GM12892 (cell line): ENCODE data around the gene GP9.

Source experiments
- DNase-seq: peaks from one replicate; pipeline ENCODE4 v3.0.0; 2011; ENCODE audit not compliant: insufficient read length
- FAIRE-seq: peaks from 2 replicates; lab custom pipeline; 2011; peaks lifted over from hg19 to GRCh38; lab: Jason Lieb, UNC
- POLR2A ChIP-seq: IDR thresholded peaks from 2 replicates; pipeline ENCODE4 v1.6.1; 2011; ENCODE audit warnings: low read depth, low read length, control low read depth
- POLR2AphosphoS5 ChIP-seq: IDR thresholded peaks from 2 replicates; pipeline ENCODE4 v1.6.1; 2011; ENCODE audit warnings: low read depth, low read length, control low read depth
- TAF1 ChIP-seq: IDR thresholded peaks from 2 replicates; pipeline ENCODE4 v1.6.1; 2011; ENCODE audit warnings: low read depth, mild to moderate bottlenecking, control low read depth, low read length, borderline replicate concordance

Gene GP9

DNA sequence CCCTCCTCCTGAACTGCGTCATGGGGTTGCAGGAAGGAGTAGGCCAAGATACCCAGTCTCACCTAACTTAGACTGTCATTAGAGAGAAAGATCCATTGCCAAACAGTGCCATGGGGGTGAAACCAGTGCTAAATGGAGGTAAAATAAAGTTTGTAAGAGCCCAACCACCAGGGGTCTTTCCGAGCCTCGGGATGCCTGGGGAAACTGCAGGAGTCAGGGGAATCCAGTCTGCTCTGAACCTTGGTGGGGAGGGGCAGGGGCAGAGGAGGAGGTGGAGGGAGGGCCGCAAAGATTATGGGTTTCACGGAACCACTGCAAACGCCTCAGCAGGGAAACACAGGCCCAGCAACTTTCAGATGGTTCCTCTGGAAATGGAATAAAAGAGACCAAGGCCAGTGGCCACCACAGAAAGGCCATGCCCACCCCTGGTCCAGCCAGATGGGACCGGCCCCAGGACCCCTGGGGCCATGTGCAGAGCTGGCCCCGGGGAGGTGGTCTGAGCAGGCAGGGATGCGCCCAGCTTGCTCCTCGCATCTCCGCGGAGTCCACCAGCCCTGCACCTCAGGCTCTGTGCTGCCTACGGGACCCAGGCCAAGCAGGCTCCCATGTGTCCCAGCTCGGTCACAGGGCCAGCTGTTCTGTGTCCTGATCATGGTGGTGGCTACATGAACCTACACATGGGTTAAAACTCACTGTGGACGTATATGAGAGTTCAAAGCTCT lies 19.8 kb upstream of the GP9 start:
- TF ChIP-seq TAF1 (no peak), POLR2AphosphoS5 (no peak), POLR2A (no peak)
- no peak for DNase-seq
- FAIRE-seq = no peak

DNA sequence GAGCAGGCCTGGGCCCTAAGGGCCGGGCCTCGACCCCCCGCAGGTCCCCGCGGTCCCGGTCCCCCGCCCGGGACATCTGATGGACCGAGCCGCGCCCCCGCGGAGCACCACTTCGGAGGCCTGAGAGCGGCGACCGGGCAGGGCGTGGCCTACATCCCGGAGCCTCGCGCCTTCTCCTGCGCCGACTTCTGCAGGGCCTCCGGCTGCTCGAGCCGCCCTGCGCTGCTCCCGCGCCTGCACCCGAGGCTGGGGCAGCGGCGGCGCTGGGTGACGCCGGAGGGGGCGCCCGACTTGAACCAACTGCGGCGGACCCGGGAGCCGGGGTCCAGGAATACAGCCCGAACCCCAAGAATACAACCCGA lies 14.9 kb upstream of the GP9 start:
- FAIRE-seq = no peak
- DNase-seq = peak; percentile 41
- TF ChIP-seq POLR2A (no peak), TAF1 (no peak), POLR2AphosphoS5 (no peak)

- FAIRE-seq (no peak), DNase-seq (no peak)
- TF ChIP-seq POLR2AphosphoS5 (no peak), POLR2A (no peak), TAF1 (no peak)
Measured at GRCh38 chr3:129046037-129046731, 14.4 kb upstream of the GP9 start.

GRCh38 chr3:129046732-129047552 lies 13.6 kb upstream of the GP9 start:
- DNase-seq (no peak), FAIRE-seq (no peak)
- TF ChIP-seq POLR2AphosphoS5 = no peak
- TF ChIP-seq POLR2A = no peak
- no peak for TF ChIP-seq TAF1

GRCh38 chr3:129047553-129047839 lies 13.1 kb upstream of the GP9 start:
- TF ChIP-seq TAF1 (no peak), POLR2A (no peak), POLR2AphosphoS5 (no peak)
- DNase-seq = no peak
- no peak for FAIRE-seq

DNA sequence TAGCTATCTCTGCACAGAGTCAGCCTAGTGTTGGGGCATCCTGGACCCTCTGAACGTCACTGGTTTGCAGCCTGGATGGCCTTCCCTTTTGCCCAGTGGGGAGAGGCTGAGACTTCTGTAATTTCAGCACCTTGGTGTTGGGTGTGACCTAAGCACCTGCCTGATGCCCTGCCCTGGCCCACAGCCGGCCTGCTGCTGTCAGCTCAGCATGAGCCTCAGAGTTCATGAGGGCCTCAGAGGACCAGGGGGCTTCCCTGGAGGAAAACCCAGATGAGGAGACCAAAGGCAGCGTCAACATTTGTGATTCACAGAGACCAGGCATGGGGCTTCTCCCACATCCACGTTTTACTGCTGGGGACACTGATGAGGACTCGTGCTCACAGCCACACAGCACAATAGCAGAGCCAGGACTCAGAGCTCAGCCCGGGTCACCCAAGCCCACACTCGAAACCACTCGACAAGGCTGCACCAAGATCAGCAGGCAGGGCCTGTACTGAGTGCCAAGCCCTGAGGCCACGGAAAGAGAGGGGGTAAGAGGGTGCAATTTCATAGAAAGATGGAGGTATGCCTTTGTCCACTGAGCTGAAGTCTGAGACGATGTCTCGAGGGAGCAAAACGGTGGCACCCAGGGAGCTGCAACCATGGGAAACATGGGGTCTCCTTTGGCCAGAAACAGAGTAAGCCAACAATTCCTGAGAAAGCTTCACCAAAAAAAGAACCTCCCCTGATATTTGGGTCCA lies 9.9 kb upstream of the GP9 start:
- no peak for FAIRE-seq
- no peak for DNase-seq
- TF ChIP-seq TAF1 (no peak), POLR2A (no peak), POLR2AphosphoS5 (no peak)

- no peak for TF ChIP-seq TAF1
- no peak for TF ChIP-seq POLR2A
- TF ChIP-seq POLR2AphosphoS5 = no peak
- DNase-seq (no peak), FAIRE-seq (no peak)
Measured at GRCh38 chr3:129051871-129052340, 8.7 kb upstream of the GP9 start.

DNA sequence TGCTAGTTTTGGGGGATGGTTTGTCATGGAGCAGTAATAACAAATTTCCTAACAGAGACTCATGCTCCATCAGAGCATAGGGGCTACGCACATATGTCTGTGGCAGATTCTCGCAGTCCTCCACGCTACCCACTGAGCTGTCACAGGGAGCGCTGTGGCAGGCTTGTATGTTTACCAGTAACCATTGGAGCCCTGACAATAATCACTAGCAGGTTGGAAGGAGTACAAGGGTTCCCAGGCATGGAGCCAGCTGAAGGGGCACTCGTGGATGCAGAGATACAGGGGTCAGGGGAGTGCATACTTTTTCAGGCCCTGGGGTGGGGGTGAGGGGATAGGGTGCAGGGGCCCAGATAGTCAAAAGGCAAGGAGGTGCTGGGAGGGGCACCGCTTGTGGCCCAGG lies 7.9 kb upstream of the GP9 start:
- FAIRE-seq = no peak
- DNase-seq = no peak
- TF ChIP-seq POLR2AphosphoS5 = no peak
- no peak for TF ChIP-seq TAF1
- TF ChIP-seq POLR2A = no peak

DNA sequence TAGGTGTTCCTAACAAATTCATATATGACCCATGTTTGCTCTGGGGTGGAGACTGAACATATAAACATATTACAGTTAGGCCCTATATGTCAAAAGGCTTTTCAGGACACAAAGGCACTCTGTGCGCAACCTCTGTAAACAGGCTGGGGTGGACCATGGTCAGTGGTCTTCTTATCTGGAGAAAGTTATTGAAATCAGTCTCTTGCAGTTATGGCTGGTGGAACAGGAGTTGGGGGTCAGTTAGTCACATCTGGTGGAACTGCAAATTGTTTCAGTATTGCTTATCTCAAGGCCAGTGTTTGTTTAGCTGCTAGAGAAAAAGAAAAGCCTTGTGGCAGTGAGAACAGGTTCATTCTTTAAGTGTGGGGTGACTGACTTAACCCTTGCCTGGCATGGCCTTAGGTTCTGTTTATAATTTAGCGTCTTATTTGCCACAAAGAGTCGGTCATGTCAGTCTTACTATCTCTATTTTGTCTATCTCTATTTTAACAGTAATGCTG lies 5.9 kb upstream of the GP9 start:
- no peak for FAIRE-seq

DNA sequence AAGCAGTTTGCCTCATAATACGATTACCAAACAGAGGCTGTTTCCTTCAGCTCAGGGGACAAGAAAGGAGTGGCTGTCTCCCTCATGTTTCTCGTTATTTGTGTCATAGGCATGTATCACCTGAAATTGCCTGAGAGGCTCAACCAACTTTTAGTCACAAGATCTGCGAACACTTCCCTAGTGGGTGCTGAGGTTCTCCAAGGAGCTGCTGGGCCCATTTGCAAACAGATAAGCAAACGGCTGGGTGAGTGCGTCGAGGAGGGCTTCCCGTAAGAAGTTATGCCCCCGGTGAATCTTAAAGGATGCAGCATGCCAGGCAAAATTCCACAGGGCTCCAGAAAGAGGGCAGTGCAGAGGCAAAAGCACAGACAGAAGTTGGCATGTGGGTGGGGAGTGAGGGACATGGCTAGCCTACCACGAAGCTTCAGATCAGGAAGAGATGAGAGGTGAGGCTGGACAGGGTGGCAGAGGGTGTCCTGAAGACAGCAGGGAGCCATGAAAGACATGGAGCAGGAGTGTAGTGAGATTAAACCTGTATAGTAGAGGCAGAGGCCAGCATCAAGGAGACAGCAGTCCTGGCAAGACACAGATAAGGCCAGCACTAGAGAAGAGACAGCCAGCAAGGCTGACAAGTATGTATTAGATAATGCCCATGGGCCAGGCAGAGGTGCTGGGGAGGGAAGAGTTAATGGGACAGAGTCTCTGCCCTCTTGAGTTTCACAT lies 4.0 kb upstream of the GP9 start:
- no peak for TF ChIP-seq POLR2AphosphoS5
- no peak for TF ChIP-seq TAF1
- FAIRE-seq (no peak), DNase-seq (no peak)

More for the DNA sequence above, 5.9 kb upstream of the GP9 start:
- DNase-seq = no peak
- no peak for TF ChIP-seq POLR2AphosphoS5
- TF ChIP-seq TAF1 = no peak
- no peak for TF ChIP-seq POLR2A

DNA sequence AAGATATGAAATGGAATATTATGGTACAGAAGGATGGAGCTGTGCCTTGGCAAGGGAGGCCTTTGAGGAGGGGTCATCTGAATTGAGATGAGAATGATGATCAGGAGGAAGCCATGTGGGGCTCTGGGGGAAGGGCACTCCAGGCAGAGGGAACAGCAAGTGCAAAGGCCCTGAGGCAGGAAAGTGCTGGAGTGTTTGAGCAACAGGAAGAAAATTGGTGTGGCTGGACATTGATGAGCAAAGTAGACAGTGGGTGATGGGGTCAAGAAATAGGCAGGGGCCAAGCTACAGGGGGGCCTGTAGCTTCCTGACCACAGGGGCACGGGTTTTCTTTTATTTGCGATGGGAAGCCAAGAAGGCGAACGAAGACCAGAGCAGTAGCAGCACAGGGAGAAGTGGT lies 3.3 kb upstream of the GP9 start:
- FAIRE-seq = no peak
- no peak for DNase-seq
- no peak for TF ChIP-seq POLR2A
- no peak for TF ChIP-seq POLR2AphosphoS5
- no peak for TF ChIP-seq TAF1
